ENCODE measurements around the gene ZNF12.
A peak's percentile ranks its signal among the peaks of the same experiment; 100 is the strongest.

ZNF12 gene

DNA sequence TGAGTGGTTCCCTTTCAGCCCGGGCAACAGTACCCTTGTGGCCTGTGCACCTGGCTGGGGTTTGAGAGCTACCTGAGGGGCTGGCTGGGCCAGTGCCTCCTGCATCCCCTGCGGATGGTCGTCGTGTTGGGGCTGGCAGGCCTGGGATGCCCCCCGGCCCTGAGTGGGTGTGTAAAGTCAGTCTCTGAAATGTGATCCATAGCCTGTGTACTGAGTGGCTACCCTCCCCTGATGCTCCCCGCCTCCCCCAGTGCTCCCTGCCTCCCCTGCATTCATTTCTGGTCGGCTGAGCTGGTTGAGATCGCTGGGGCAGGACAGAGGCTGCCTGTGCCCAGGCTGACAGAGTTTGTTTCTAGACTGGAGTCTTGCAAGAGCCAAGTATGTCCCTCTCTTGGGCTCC lies 60.3 kb downstream of the ZNF12 start:
- DNase-seq: no peak

DNA sequence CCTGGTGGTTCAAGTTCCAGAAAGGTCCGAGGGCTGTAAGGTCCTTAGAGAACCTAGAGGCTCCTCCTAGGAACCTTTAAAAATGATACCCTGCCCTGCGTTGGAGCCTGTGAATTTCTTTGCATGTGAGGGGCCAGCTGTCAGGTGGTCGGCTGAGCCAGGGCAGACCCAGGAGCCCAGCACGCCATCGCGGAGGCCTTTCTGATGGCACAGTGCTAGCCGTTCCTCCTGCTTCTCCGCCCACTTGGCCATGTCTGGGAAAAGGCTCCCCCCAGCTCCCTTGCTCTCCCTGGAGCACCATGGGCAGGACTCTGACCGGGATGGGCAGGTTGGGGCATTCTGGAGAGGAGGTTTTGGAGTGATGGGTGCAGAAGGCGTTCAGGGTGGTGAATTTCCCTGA lies 62.0 kb downstream of the ZNF12 start:
- DNase-seq: no peak

DNA sequence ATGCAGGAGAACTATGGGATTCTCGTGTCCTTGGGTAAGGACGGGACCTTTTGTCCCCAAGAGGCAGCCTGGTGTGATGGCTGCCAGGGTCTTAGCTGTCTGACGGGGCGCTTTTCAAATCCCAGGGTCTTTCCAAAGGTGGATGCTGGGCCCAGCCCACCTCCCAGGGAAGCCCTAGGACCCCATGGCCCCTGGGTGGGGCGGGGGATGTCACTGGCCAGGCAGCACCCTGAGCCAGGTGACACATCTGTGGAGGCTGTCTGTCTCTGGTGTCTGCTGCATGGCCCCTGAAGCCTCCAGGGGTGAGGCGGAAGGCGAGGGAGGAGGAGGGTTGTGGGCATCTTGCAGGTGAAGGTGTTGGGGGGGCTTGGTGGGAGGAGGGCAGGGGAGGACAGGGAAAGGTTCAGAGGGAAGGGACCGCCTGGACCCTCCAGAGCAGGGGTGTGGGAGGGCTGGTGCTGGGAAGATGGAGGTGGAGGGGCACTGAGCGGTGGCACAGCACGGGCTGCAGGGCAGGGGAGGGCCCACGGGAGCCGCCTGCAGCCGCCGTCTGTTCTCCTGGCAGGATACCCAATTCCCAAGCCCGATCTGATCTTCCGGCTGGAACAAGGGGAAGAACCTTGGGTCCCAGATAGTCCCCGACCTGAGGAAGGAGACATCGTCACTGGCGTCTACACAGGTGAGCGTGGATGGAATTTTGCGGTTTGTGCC lies 62.7 kb downstream of the ZNF12 start:
- DNase-seq: no peak

DNA sequence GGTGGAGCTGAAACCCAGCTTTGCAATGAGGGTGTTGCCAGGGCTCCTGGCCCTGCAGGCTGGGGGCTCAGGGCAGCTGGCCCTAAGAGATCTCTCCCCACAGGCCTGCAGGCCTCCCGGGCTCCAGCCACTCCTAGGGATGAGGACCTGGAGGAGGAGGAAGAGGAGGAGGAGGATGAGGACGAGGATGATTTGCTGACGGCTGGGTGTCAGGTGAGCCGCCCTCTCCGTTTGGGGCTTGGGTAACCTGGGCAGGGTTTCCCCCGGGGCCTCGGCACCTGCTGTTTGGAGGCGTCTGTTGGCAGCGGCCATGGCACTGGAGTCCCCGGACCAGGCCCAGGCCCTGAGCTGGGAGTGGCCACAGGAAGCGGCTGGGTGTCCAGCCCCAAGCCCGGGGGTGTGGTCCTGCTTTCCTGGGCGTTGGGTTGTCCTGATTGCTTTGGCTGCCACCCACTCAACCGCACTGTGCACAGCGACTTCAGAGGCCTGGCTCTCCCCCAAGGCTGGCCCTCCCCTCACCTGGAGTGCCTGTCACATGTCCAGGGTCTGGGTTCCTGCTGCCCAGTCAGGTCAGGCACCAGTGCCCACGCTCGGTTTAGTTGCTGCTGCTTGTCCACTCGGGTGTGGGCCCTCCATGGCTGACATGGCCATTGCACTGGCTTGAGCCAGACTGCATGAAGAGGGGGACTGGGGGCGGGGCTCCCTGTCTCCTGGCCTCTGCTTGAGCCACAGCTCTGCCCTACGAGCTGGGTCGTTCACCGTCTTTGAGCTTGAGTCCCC lies 63.7 kb downstream of the ZNF12 start:
- DNase-seq: no peak

DNA sequence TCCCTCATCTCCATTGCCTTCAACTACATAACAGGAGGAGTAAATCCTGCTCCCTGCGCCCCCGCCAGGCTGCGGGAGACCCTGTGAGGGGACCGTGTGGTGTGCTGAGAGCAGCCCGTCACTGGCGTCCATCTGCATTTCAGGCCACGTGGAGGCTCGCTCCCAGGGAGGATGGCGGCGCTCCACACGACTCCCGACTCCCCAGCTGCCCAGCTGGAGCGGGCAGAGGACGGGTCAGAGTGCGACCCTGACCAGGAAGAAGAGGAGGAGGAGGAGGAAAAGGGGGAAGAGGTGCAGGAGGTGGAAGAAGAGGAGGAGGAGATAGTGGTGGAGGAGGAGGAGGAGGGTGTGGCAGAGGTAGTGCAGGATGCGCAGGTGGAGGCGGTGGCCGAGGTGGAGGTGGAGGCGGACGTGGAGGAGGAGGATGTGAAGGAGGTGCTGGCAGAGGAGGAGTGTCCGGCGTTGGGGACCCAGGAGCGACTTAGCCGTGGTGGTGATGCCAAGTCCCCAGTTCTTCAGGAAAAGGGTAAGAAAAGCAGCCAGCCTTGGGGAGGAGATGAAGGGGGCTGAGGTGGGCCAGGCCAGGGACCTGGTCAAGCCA lies 64.4 kb downstream of the ZNF12 start:
- no peak for DNase-seq

DNA sequence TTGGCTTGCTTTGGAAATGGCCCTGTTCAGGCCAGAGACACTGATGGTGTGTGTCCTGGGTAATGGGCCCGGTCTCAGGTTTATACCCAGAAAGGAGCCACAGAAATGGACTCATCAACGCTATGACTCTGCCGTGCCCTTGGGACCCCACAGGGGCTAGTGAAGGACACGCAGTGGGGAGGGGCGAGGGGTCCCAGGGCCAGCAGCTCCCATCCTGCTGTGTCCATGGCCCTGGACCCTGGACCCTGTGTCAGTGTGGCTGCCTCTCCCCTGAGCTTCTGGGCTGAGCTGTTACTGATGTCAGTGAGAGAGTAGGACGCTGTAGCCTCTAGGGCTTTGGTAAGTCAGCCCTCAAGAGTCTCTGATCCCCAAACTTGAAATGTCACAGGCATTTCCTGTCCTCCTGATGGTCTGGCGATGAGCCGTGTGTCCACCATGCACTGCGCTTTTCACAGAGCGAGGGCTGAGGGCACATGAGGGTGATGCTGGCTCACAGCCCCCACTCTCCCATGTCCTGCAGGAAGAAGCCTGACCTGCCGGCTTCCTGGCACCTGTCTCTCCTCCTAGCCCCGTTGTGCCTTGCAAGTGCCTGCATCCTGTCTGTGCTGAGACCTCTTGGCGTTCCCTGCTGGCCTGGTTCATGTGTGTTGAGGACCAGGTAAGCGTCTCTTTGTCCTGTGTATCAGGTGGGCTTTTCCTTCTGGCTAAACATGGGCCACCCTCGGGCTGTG lies 65.3 kb downstream of the ZNF12 start:
- DNase-seq: no peak

DNA sequence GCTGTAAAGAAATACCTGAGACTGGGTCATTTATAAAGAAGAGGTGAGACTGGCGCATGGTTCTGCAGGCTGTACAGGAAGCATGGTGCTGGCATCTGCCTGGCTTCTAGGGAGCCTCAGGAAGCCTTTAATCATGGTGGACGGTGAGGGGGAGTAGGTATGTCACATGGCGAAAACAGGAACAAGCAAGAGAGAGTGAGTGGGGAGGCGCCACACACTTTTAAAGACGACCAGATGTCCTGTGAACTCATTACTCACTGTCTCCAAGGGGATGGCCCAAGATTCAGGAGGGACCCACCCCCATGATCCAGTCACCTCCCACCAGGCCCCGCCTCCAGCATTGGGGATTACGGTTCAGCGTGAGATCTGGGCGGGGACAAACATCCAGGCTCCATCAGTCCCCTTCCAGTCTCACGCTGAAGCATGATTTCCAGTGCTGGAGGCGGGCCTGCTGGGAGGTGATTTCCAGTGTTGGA lies 66.5 kb downstream of the ZNF12 start:
- peak; percentile 33 to 39 for DNase-seq

DNA sequence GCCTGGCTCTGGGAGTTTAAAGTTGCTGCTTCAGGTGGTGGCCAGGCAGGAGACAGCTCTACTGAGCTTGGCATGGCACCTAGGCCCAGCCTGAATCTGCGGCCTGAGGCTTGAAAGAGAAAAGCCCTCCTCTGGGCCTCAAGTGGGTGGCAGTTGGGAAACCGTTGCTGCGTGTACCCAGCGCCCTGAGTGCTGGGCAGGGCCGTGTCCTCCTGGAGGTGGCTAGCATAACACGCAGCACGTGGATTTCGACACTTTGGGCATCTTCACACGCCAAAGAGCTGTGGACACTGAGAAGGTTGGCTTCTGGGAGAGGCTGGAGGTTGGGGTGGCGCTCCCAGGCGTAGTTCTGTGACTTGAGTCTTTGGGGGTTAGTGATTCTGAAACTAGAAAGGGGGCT lies 67.1 kb downstream of the ZNF12 start:
- no peak for DNase-seq

DNA sequence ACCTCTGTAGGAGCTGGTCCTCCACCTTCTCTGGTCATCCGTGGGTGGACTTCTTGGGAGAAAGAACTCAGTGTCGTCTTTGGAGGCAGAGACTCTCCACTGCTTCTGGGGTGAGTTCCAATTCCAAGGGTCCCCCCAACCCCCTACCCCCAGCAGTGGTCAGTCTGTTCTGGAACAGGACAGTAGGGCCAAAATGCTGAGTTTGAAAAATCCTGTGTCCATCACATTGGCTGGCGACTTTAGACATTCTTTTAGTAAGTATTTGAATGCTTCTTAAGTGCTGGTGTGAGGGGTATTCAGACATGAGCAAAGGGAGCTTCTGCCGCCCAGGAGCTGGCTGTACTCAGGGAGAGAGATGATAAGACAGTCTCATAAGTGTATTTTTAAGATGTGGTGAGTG lies 67.7 kb downstream of the ZNF12 start:
- DNase-seq: no peak

Measured in activated CD4-positive, alpha-beta T cell treated with anti-CD3 and anti-CD28 coated beads, Interleukin-2, amount 50 U/mL, for 4 hours (primary cell).